CD4-positive, alpha-beta T cell (primary cell): ENCODE measurements around the gene PACSIN1. TPM values are rescaled to one million over a fixed set of nuclear protein-coding genes. Genes with fewer than 3 reads are reported as not detected.

Experiments used
- ATAC-seq: fragments of 200-7000 bp; cut with Tn5 transposase; one replicate; pipeline ENCODE4 v1.10.0; 2022; ENCODE audit warnings: mild to moderate bottlenecking; ENCODE audit not compliant: poor library complexity
- CTCF ChIA-PET: fragments of 350-600 bp; sonication (Branson Sonifier 250); formaldehyde crosslinking; loops from one replicate; lab custom pipeline; 2021; ENCODE audit warnings: antibody characterized with exemption, inconsistent platforms; lab: Charles Lee
- POLR2A ChIA-PET: fragments of 350-600 bp; sonication (Branson Sonifier 250); formaldehyde crosslinking; loops from one replicate; lab custom pipeline; 2021; ENCODE audit warnings: antibody characterized with exemption, inconsistent platforms; lab: Charles Lee
- DNase-seq, 14 experiments: peaks; one replicate each; pipeline ENCODE4 v3.0.0-alpha.2; 2013 to 2020; ENCODE audit warnings: mixed read lengths in 2 of 14
- H3K27ac ChIP-seq, 2 donors: one replicate each; pipeline versions ENCODE4 v1.5.1 to v1.7.0; 2013; ENCODE audit warnings: low read length in 2 of 2, low read depth in 1 of 2, mild to moderate bottlenecking in 1 of 2
- H3K27me3 ChIP-seq, 2 experiments: 1 replicate in 1 of 2; 2 replicates in 1 of 2; pipeline versions ENCODE4 v1.6.1 to v1.7.0; 2013; ENCODE audit warnings: low read length in 2 of 2, control low read depth in 1 of 2, mild to moderate bottlenecking in 1 of 2, moderate library complexity in 1 of 2; ENCODE audit not compliant: insufficient read depth in 2 of 2, control insufficient read depth in 1 of 2
- H3K36me3 ChIP-seq: one replicate; pipeline ENCODE4 v1.6.1; 2013; ENCODE audit warnings: low read length, control low read depth; ENCODE audit not compliant: insufficient read depth
- H3K4me1 ChIP-seq: one replicate; pipeline ENCODE4 v1.6.1; 2013; ENCODE audit warnings: low read length, control low read depth; ENCODE audit not compliant: insufficient read depth
- H3K4me3 ChIP-seq: one replicate; pipeline ENCODE4 v1.5.1; 2013; ENCODE audit warnings: mild to moderate bottlenecking, low read length, moderate library complexity
- H3K9me3 ChIP-seq, 2 experiments: 1 replicate in 1 of 2; 2 replicates in 1 of 2; pipeline versions ENCODE4 v1.6.1 to v1.7.0; 2013; ENCODE audit warnings: low read length in 2 of 2, mild to moderate bottlenecking in 2 of 2, control low read depth in 1 of 2, moderate library complexity in 1 of 2; ENCODE audit not compliant: control insufficient read depth in 1 of 2, insufficient read depth in 1 of 2
- H3K27ac Mint-ChIP-seq: one replicate; pipeline ENCODE4 v1.8.0; 2020; ENCODE audit warnings: mixed read lengths
- H3K27me3 Mint-ChIP-seq: one replicate; pipeline ENCODE4 v1.8.0; 2021; ENCODE audit warnings: mixed read lengths
- H3K36me3 Mint-ChIP-seq: one replicate; pipeline ENCODE4 v1.8.0; 2021; ENCODE audit warnings: low read depth, mixed read lengths
- H3K4me1 Mint-ChIP-seq: one replicate; pipeline ENCODE4 v1.8.0; 2021; ENCODE audit warnings: low read depth, mixed read lengths
- H3K4me3 Mint-ChIP-seq: one replicate; pipeline ENCODE4 v1.8.0; 2020; ENCODE audit warnings: mild to moderate bottlenecking, mixed read lengths
- H3K9me3 Mint-ChIP-seq: one replicate; pipeline ENCODE4 v1.8.0; 2020; ENCODE audit warnings: mixed read lengths
- intact Hi-C, 2 experiments: fragments of 100-400 bp; cut with DNase I in 1 of 2; cut with micrococcal nuclease in 1 of 2; formaldehyde crosslinking; loops; one replicate each; pipeline versions ENCODE4 v1.15.1 to v1.9.0; 2023 to 2025; cut with DNase I, micrococcal nuclease
- total RNA-seq, 174 experiments: library from RNA in 2 of 174; stranded (reverse) in 2 of 174; gene quantifications; one replicate each; pipeline ENCODE4 v1.2.3 and lab custom pipeline; 2021 to 2026
- TF ChIP-seq, protein P1 (sequence below): fragments of 200-600 bp; IDR thresholded peaks from one replicate; pipeline ENCODE4 v1.8.0; 2022; ENCODE audit warnings: antibody characterized with exemption, mild to moderate bottlenecking

The PACSIN1 gene
- total RNA-seq, 2 experiments from 2014 or later = 1.3 to 1.4 TPM

- ChIA-PET CTCF (no interaction called here), POLR2A (no interaction called here)
- DNase-seq = no peak
- TF ChIP-seq, protein P1, sequence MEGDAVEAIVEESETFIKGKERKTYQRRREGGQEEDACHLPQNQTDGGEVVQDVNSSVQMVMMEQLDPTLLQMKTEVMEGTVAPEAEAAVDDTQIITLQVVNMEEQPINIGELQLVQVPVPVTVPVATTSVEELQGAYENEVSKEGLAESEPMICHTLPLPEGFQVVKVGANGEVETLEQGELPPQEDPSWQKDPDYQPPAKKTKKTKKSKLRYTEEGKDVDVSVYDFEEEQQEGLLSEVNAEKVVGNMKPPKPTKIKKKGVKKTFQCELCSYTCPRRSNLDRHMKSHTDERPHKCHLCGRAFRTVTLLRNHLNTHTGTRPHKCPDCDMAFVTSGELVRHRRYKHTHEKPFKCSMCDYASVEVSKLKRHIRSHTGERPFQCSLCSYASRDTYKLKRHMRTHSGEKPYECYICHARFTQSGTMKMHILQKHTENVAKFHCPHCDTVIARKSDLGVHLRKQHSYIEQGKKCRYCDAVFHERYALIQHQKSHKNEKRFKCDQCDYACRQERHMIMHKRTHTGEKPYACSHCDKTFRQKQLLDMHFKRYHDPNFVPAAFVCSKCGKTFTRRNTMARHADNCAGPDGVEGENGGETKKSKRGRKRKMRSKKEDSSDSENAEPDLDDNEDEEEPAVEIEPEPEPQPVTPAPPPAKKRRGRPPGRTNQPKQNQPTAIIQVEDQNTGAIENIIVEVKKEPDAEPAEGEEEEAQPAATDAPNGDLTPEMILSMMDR = no peak
- Histone ChIP-seq H3K36me3 (no peaks in the 10 kb centered on the region), H3K4me3 (no peak overlapping the region), H3K27me3 (no peaks in the 10 kb centered on the region), H3K4me1 (no peaks in the 10 kb centered on the region), H3K9me3 (no peaks in the 10 kb centered on the region), H3K27ac (no peak overlapping the region)
- Mint-ChIP-seq H3K27me3 (no peaks in the 10 kb centered on the region), H3K9me3 (peaks cover 5% of the 10 kb centered on the region), H3K27ac (no peak overlapping the region), H3K4me1 (no peaks in the 10 kb centered on the region), H3K4me3 (no peak overlapping the region), H3K36me3 (no peaks in the 10 kb centered on the region)
- intact Hi-C loops = no loop called here
- ATAC-seq = no peak
These were observed 42.5 kb downstream of the PACSIN1 start for GRCh38 chr6:34508425-34508824.

- POLR2A ChIA-PET = no interaction called here
- CTCF ChIA-PET = no interaction called here
These were observed 43.9 kb downstream of the PACSIN1 start for GRCh38 chr6:34509782-34510181.

GRCh38 chr6:34510299-34510698 is 44.4 kb downstream of the PACSIN1 start:
- no peak for DNase-seq
- Mint-ChIP-seq H3K27ac (no peak overlapping the region), H3K4me3 (no peak overlapping the region), H3K4me1 (no peaks in the 10 kb centered on the region), H3K9me3 (peaks cover 5% of the 10 kb centered on the region), H3K27me3 (peaks cover 6% of the 10 kb centered on the region), H3K36me3 (no peaks in the 10 kb centered on the region)
- H3K36me3 ChIP-seq = no peaks in the 10 kb centered on the region
- CTCF ChIA-PET = no interaction called here
- no peaks in the 10 kb centered on the region for H3K27me3 ChIP-seq
- no peaks in the 10 kb centered on the region for H3K4me1 ChIP-seq
- ATAC-seq = no peak
- POLR2A ChIA-PET = no interaction called here
- H3K9me3 ChIP-seq = no peaks in the 10 kb centered on the region
- no peak overlapping the region for H3K27ac ChIP-seq
- TF ChIP-seq, protein P1 = no peak
- no peak overlapping the region for H3K4me3 ChIP-seq
- intact Hi-C loops = no loop called here

More at GRCh38 chr6:34509782-34510181, 43.9 kb downstream of the PACSIN1 start:
- Histone ChIP-seq H3K4me1 (no peaks in the 10 kb centered on the region), H3K9me3 (no peaks in the 10 kb centered on the region), H3K36me3 (no peaks in the 10 kb centered on the region), H3K27me3 (no peaks in the 10 kb centered on the region), H3K27ac (no peak overlapping the region), H3K4me3 (no peak overlapping the region)
- no peaks in the 10 kb centered on the region for H3K36me3 Mint-ChIP-seq
- peaks cover 5% of the 10 kb centered on the region for H3K9me3 Mint-ChIP-seq
- no peaks in the 10 kb centered on the region for H3K4me1 Mint-ChIP-seq
- intact Hi-C loops = no loop called here
- H3K27me3 Mint-ChIP-seq = peaks cover 6% of the 10 kb centered on the region
- ATAC-seq (no peak), DNase-seq (no peak)
- TF ChIP-seq, protein P1 = no peak
- no peak overlapping the region for H3K27ac Mint-ChIP-seq
- H3K4me3 Mint-ChIP-seq = no peak overlapping the region
